Progenitor cell of endocrine pancreas (in vitro differentiated cells): ENCODE results near the gene TARM1. TPM values are rescaled to one million over a fixed set of nuclear protein-coding genes. Genes with fewer than 3 reads are reported as not detected.

ENCODE experiments used
- DNase-seq: peaks from one replicate; pipeline ENCODE4 v3.0.0; 2021; ENCODE audit warnings: low spot score; ENCODE audit not compliant: unreplicated experiment
- H3K27ac Mint-ChIP-seq: 2 replicates; pipeline ENCODE4 v1.8.0; 2021; ENCODE audit warnings: mild to moderate bottlenecking, moderate library complexity, mixed read lengths
- H3K27me3 Mint-ChIP-seq: 2 replicates; pipeline ENCODE4 v1.8.0; 2021; ENCODE audit warnings: mixed read lengths
- H3K36me3 Mint-ChIP-seq: 2 replicates; pipeline ENCODE4 v1.8.0; 2022; ENCODE audit warnings: mixed read lengths; ENCODE audit not compliant: insufficient read depth
- H3K4me1 Mint-ChIP-seq: 2 replicates; pipeline ENCODE4 v1.8.0; 2021; ENCODE audit warnings: low read depth, mixed read lengths
- H3K4me3 Mint-ChIP-seq: 2 replicates; pipeline ENCODE4 v1.8.0; 2021; ENCODE audit warnings: low read depth, mild to moderate bottlenecking, moderate library complexity, mixed read lengths
- H3K9me3 Mint-ChIP-seq: 2 replicates; pipeline ENCODE4 v1.8.0; 2021; ENCODE audit warnings: low read depth, mixed read lengths
- total RNA-seq: library from RNA; stranded (reverse); gene quantifications from 2 replicates; pipeline ENCODE4 v1.2.1, GENCODE V29; 2021
- TF ChIP-seq, protein P1 (sequence below): fragments of 200-600 bp; sonication (generic); IDR thresholded peaks from one replicate; pipeline ENCODE4 v1.5.0; 2021; ENCODE audit warnings: antibody characterized with exemption, mild to moderate bottlenecking; ENCODE audit not compliant: unreplicated experiment

Gene TARM1
- total RNA-seq, 1 donor from 2014 or later = not detected

DNA sequence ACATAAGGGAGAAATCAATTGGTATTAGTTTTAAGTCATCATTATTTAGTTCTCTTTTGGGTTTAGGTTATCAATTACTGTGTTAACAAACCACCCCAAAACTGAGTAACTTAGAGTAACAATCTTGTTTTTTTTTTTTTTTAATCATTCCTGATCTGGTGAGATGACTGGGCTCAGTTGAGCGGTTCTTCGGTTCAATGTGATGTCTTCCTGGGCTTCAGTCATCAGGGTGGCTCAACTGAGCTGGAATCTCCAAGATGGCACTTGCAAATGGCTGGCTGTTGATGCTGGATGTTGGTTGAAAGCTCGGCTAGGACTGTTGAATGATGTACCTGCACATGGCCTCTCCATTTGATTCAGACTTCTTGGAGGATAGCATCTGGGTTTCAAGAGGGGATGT lies 3.2 kb upstream of the TARM1 start:
- Mint-ChIP-seq H3K9me3 (peaks cover 6% of the 10 kb centered on the region), H3K36me3 (no peaks in the 10 kb centered on the region), H3K27ac (no peak overlapping the region), H3K4me3 (no peak overlapping the region), H3K27me3 (peaks cover 19% of the 10 kb centered on the region), H3K4me1 (no peaks in the 10 kb centered on the region)
- TF ChIP-seq, protein P1, sequence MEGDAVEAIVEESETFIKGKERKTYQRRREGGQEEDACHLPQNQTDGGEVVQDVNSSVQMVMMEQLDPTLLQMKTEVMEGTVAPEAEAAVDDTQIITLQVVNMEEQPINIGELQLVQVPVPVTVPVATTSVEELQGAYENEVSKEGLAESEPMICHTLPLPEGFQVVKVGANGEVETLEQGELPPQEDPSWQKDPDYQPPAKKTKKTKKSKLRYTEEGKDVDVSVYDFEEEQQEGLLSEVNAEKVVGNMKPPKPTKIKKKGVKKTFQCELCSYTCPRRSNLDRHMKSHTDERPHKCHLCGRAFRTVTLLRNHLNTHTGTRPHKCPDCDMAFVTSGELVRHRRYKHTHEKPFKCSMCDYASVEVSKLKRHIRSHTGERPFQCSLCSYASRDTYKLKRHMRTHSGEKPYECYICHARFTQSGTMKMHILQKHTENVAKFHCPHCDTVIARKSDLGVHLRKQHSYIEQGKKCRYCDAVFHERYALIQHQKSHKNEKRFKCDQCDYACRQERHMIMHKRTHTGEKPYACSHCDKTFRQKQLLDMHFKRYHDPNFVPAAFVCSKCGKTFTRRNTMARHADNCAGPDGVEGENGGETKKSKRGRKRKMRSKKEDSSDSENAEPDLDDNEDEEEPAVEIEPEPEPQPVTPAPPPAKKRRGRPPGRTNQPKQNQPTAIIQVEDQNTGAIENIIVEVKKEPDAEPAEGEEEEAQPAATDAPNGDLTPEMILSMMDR = no peak
- no peak for DNase-seq

DNA sequence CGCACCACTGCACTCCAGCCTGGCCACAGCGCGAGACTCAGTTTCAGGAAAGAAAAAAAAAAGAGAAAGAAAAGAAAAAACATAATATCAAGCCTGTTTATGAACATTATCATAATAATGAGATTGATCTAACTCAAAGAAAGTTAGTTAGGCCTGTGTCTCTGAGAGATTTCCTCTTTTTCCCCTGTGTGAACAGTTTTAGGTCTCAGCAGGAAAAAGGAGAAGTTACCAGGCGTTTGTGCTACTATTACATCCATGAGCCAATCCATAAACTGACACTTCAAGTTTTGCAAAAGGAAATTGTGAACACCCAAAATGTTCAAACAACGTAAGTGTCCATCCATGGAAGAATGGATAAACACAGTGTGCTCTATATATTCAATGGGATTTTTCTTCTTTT lies 3.8 kb downstream of the TARM1 start:
- Mint-ChIP-seq H3K9me3 (no peaks in the 10 kb centered on the region), H3K27ac (no peak overlapping the region), H3K4me1 (no peaks in the 10 kb centered on the region), H3K4me3 (no peak overlapping the region), H3K27me3 (peaks cover 7% of the 10 kb centered on the region), H3K36me3 (no peaks in the 10 kb centered on the region)
- TF ChIP-seq, protein P1 = no peak
- DNase-seq = no peak

GRCh38 chr19:54074851-54075250 lies 6.3 kb downstream of the TARM1 start:
- Mint-ChIP-seq H3K4me3 (no peak overlapping the region), H3K4me1 (no peaks in the 10 kb centered on the region), H3K27ac (no peak overlapping the region), H3K36me3 (no peaks in the 10 kb centered on the region), H3K9me3 (no peaks in the 10 kb centered on the region), H3K27me3 (peaks cover 9% of the 10 kb centered on the region)
- TF ChIP-seq, protein P1 = no peak
- DNase-seq = no peak

DNA sequence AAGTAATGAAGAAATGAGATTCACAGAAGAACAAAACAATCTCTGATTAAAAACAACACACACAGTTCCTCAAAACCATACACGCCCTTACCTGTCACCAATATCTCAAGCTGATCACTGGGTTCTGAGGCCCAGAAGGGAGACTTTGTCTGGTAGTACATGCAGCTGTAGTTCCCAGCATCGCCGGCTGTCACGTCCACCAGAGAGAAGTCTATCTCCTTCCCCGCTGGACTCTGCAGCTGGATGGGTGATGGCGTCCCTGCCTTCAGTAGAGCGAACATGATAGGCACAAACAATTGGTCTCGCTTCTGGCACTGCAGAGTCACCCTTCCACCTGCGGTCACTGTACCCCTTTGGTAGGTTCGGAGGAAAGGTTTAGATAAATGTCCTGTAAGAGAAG lies 7.3 kb downstream of the TARM1 start:
- peaks cover 11% of the 10 kb centered on the region for H3K27me3 Mint-ChIP-seq
- DNase-seq = no peak
- H3K27ac Mint-ChIP-seq = no peak overlapping the region
- H3K4me3 Mint-ChIP-seq = no peak overlapping the region
- peaks cover 4% of the 10 kb centered on the region for H3K9me3 Mint-ChIP-seq
- TF ChIP-seq, protein P1 = no peak
- no peaks in the 10 kb centered on the region for H3K36me3 Mint-ChIP-seq
- H3K4me1 Mint-ChIP-seq = no peaks in the 10 kb centered on the region

DNA sequence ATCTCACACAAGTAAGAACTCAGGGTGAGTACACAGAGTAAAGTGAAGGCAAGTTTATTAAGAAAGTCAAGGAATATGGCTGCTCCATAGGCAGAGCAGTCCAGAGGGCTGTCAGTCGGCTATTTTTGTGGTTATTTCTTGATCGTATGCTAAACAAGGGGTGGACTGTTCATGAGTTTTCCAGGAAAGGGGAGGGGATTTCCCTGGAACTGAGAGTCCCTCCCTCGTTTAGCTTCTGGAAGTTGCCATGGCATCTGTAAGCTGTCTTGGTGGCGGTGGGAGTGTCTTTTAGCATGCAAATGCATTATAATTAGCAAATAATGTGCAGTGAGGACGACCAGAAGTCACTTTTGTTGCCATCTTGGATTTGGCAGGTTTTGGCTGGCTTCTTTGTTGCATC lies 11.7 kb downstream of the TARM1 start:
- Mint-ChIP-seq H3K4me1 (no peaks in the 10 kb centered on the region), H3K4me3 (no peak overlapping the region), H3K9me3 (peaks cover 4% of the 10 kb centered on the region), H3K27ac (no peak overlapping the region), H3K27me3 (peaks cover 16% of the 10 kb centered on the region), H3K36me3 (no peaks in the 10 kb centered on the region)
- TF ChIP-seq, protein P1 = no peak
- DNase-seq = no peak
